RWPE1 (cell line): Measurements from ENCODE around the gene MYL1.

ENCODE experiments used
- CTCF ChIA-PET: fragments of 350-600 bp; sonication (Branson Sonifier 250); formaldehyde crosslinking; extraction: SDS; loops from one replicate; lab custom pipeline; 2021; lab: Yijun Ruan, JAX
- POLR2A ChIA-PET: fragments of 400-600 bp; formaldehyde crosslinking; extraction: SDS; loops from one replicate; lab custom pipeline; 2020; ENCODE audit warnings: antibody characterized with exemption; ENCODE audit not compliant: low non-redundant PET; lab: Yijun Ruan, JAX
- DNase-seq: peaks from one replicate; pipeline ENCODE4 v3.0.0; 2012; ENCODE audit warnings: low spot score
- H3K27ac ChIP-seq: fragments of 450-650 bp; 2 replicates; pipeline ENCODE4 v1.5.1; 2017
- CTCF ChIP-seq: fragments of 450-650 bp; conservative IDR thresholded peaks from 2 replicates; pipeline ENCODE4 v1.5.1; 2017; ENCODE audit warnings: low read depth, mild to moderate bottlenecking

MYL1 gene

GRCh38 chr2:210315015-210315788 lies at the start of gene MYL1:
TSS of gene MYL1 (minus strand) at chr2:210315174. CDS start at chr2:210315042, 132 bp downstream.
- TF ChIP-seq CTCF, result no peak
- CTCF ChIA-PET, result no interaction called here
- no peak within 1 kb of the TSS for H3K27ac ChIP-seq
- no peak for DNase-seq
- POLR2A ChIA-PET, result no interaction called here

GRCh38 chr2:210363876-210364275 lies 48.9 kb upstream of the MYL1 start:
- CTCF ChIA-PET, result interaction anchor here (0.6 kb wide), 2 partner anchors 36 to 139 kb away, joined by 3 to 4 read pairs; no protein-coding TSS in a partner anchor
- H3K27ac ChIP-seq, result no peak overlapping the region
- POLR2A ChIA-PET, result no interaction called here
- no peak for TF ChIP-seq CTCF
- no peak for DNase-seq

- no peak for TF ChIP-seq CTCF
- no peak for DNase-seq
- no peak overlapping the region for H3K27ac ChIP-seq
- CTCF ChIA-PET, result interaction anchor here (0.7 kb wide), 1 partner anchor 90 kb away, joined by 3 read pairs; no protein-coding TSS in a partner anchor
- POLR2A ChIA-PET, result no interaction called here
These were observed 48.3 kb upstream of the MYL1 start for GRCh38 chr2:210363261-210363660.

- POLR2A ChIA-PET, result no interaction called here
- no peak overlapping the region for H3K27ac ChIP-seq
- TF ChIP-seq CTCF, result no peak
- CTCF ChIA-PET, result interaction anchor here (0.8 kb wide), 1 partner anchor 732 kb away, joined by 4 read pairs; no protein-coding TSS in a partner anchor
- DNase-seq, result no peak
These were observed 45.4 kb upstream of the MYL1 start for GRCh38 chr2:210360412-210360811.

- DNase-seq, result no peak
- ChIA-PET CTCF (no interaction called here), POLR2A (no interaction called here)
- no peak overlapping the region for H3K27ac ChIP-seq
- TF ChIP-seq CTCF, result no peak
These were observed 42.0 kb upstream of the MYL1 start for GRCh38 chr2:210356944-210357343.

GRCh38 chr2:210337159-210337558 lies 22.2 kb upstream of the MYL1 start:
- no peak overlapping the region for H3K27ac ChIP-seq
- ChIA-PET CTCF (interaction anchor here (0.7 kb wide), 1 partner anchor 1141 kb away, joined by 4 read pairs; no protein-coding TSS in a partner anchor), POLR2A (no interaction called here)
- no peak for DNase-seq
- TF ChIP-seq CTCF, result no peak
